Chondrocyte (in vitro differentiated cells): ENCODE results near the gene NRP1. TPM values are rescaled to one million over a fixed set of nuclear protein-coding genes. Genes with fewer than 3 reads are reported as not detected.
A peak's percentile ranks its signal among the peaks of the same experiment; 100 is the strongest.

Experiments used
- DNase-seq: peaks from one replicate; pipeline ENCODE4 v3.0.0; 2021; ENCODE audit warnings: mixed read lengths, low spot score
- H3K27ac Mint-ChIP-seq: one replicate; pipeline ENCODE4 v1.8.0; 2021; ENCODE audit warnings: mild to moderate bottlenecking, moderate library complexity, mixed read lengths; ENCODE audit not compliant: unreplicated experiment
- H3K27me3 Mint-ChIP-seq: 2 replicates; pipeline ENCODE4 v1.8.0; 2021; ENCODE audit warnings: low read depth, mixed read lengths
- H3K36me3 Mint-ChIP-seq: 2 replicates; pipeline ENCODE4 v1.8.0; 2021; ENCODE audit warnings: low read depth, mixed read lengths
- H3K4me1 Mint-ChIP-seq: 2 replicates; pipeline ENCODE4 v1.8.0; 2021; ENCODE audit warnings: low read depth, mild to moderate bottlenecking, mixed read lengths
- H3K4me3 Mint-ChIP-seq: one replicate; pipeline ENCODE4 v1.8.0; 2021; ENCODE audit warnings: mild to moderate bottlenecking, moderate library complexity, mixed read lengths; ENCODE audit not compliant: unreplicated experiment
- H3K9me3 Mint-ChIP-seq: 2 replicates; pipeline ENCODE4 v1.8.0; 2021; ENCODE audit warnings: low read depth, mixed read lengths
- total RNA-seq: library from RNA; stranded (reverse); gene quantifications from 3 replicates; pipeline ENCODE4 v1.2.1, GENCODE V29; 2021
- TF ChIP-seq, protein P1 (sequence below): fragments of 200-600 bp; sonication (generic); IDR thresholded peaks from 2 replicates; pipeline ENCODE4 v1.5.0; 2021; ENCODE audit warnings: antibody characterized with exemption, mild to moderate bottlenecking, moderate library complexity

The NRP1 gene
- total RNA-seq, 1 donor from 2014 or later = 122 TPM

GRCh38 chr10:33217854-33218253, 116.6 kb downstream of the NRP1 start:
- H3K27ac Mint-ChIP-seq = peak overlapping the region; percentile 38

GRCh38 chr10:33216661-33217427, 117.6 kb downstream of the NRP1 start:
- peaks cover 63% of the 10 kb centered on the region for H3K4me1 Mint-ChIP-seq
- H3K36me3 Mint-ChIP-seq = peaks cover 28% of the 10 kb centered on the region
- TF ChIP-seq, protein P1, sequence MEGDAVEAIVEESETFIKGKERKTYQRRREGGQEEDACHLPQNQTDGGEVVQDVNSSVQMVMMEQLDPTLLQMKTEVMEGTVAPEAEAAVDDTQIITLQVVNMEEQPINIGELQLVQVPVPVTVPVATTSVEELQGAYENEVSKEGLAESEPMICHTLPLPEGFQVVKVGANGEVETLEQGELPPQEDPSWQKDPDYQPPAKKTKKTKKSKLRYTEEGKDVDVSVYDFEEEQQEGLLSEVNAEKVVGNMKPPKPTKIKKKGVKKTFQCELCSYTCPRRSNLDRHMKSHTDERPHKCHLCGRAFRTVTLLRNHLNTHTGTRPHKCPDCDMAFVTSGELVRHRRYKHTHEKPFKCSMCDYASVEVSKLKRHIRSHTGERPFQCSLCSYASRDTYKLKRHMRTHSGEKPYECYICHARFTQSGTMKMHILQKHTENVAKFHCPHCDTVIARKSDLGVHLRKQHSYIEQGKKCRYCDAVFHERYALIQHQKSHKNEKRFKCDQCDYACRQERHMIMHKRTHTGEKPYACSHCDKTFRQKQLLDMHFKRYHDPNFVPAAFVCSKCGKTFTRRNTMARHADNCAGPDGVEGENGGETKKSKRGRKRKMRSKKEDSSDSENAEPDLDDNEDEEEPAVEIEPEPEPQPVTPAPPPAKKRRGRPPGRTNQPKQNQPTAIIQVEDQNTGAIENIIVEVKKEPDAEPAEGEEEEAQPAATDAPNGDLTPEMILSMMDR = no peak
- no peaks in the 10 kb centered on the region for H3K27me3 Mint-ChIP-seq
- H3K9me3 Mint-ChIP-seq = no peaks in the 10 kb centered on the region
- DNase-seq = no peak
- peak overlapping the region; percentile 96 for H3K27ac Mint-ChIP-seq
- H3K4me3 Mint-ChIP-seq = peak overlapping the region; percentile 29

More at GRCh38 chr10:33217854-33218253, 116.6 kb downstream of the NRP1 start:
- no peak for DNase-seq
- Mint-ChIP-seq H3K36me3 (peaks cover 28% of the 10 kb centered on the region), H3K4me3 (no peak overlapping the region), H3K27me3 (no peaks in the 10 kb centered on the region), H3K4me1 (peaks cover 54% of the 10 kb centered on the region), H3K9me3 (no peaks in the 10 kb centered on the region)
- TF ChIP-seq, protein P1 = no peak

GRCh38 chr10:33215635-33216034, 118.8 kb downstream of the NRP1 start:
- no peak for DNase-seq
- Mint-ChIP-seq H3K9me3 (no peaks in the 10 kb centered on the region), H3K27ac (peak overlapping the region; percentile 96), H3K4me1 (peaks cover 75% of the 10 kb centered on the region), H3K4me3 (no peak overlapping the region), H3K36me3 (peaks cover 22% of the 10 kb centered on the region), H3K27me3 (no peaks in the 10 kb centered on the region)
- TF ChIP-seq, protein P1 = no peak

GRCh38 chr10:33215154-33215553, 119.3 kb downstream of the NRP1 start:
- DNase-seq = no peak
- peak overlapping the region; percentile 96 for H3K27ac Mint-ChIP-seq
- H3K27me3 Mint-ChIP-seq = no peaks in the 10 kb centered on the region
- TF ChIP-seq, protein P1 = no peak
- H3K9me3 Mint-ChIP-seq = no peaks in the 10 kb centered on the region
- peaks cover 24% of the 10 kb centered on the region for H3K36me3 Mint-ChIP-seq
- no peak overlapping the region for H3K4me3 Mint-ChIP-seq
- H3K4me1 Mint-ChIP-seq = peaks cover 79% of the 10 kb centered on the region

- Mint-ChIP-seq H3K4me3 (no peak overlapping the region), H3K9me3 (no peaks in the 10 kb centered on the region), H3K36me3 (peaks cover 24% of the 10 kb centered on the region), H3K27me3 (no peaks in the 10 kb centered on the region), H3K27ac (peak overlapping the region; percentile 97), H3K4me1 (peaks cover 78% of the 10 kb centered on the region)
- TF ChIP-seq, protein P1 = no peak
- DNase-seq = no peak
These were observed 120.3 kb downstream of the NRP1 start for GRCh38 chr10:33214174-33214573.
